ENCODE measurements around the gene GARS1. TPM values are rescaled to one million over a fixed set of nuclear protein-coding genes. Genes with fewer than 3 reads are reported as not detected.
"Not testable (repeated sequence)": the region's sequence is repeated elsewhere in the genome, so short reads cannot be mapped to it uniquely, and the experiment has no call there.

The GARS1 gene
- total RNA-seq, 4 donors from 2014 or later, result 33.5 to 71.2 (median 58.1) TPM

DNA sequence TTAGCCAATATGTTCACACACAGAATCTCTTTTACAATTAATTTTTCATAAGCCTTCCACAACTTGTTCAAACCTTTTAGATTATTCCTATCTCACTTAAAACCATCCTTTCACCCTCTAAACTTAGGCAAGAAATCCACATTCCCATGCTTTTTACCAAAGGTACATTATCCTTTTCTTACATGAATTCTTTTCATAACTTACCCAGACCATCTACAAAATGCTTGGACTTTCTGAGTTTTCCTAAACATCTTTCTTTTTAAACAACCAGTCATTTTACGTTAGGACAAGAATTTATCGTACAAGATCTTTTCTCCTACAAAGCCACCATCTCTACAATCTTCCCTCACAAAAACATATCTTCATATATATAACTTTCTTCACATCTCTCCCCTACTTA lies 18.8 kb upstream of the GARS1 start:
- TF ChIP-seq CTCF (IDR thresholded peaks at IDR 0.05) (no peak), POLR2A (IDR thresholded peaks at IDR 0.05) (no peak)
- Histone ChIP-seq H3K9me3 (no peaks in the 10 kb centered on the region), H3K36me3 (no peaks in the 10 kb centered on the region), H3K4me3 (no peak overlapping the region), H3K27ac (no peak overlapping the region), H3K27me3 (no peaks in the 10 kb centered on the region), H3K4me1 (no peaks in the 10 kb centered on the region)
- DNase-seq, result no peak
- intact Hi-C loops (cut with DNase I; ENCODE audit: low total_unique reads), result no loop called here

GRCh38 chr7:30583181-30583580 lies 11.5 kb upstream of the GARS1 start:
- no peak for TF ChIP-seq CTCF (IDR thresholded peaks at IDR 0.05)
- no peak for TF ChIP-seq POLR2A (IDR thresholded peaks at IDR 0.05)
- H3K4me3 ChIP-seq, result no peak overlapping the region
- H3K27ac ChIP-seq, result no peak overlapping the region
- no peaks in the 10 kb centered on the region for H3K27me3 ChIP-seq
- no peaks in the 10 kb centered on the region for H3K36me3 ChIP-seq
- intact Hi-C loops (cut with DNase I; ENCODE audit: low total_unique reads), result no loop called here
- no peak for DNase-seq
- no peaks in the 10 kb centered on the region for H3K4me1 ChIP-seq
- H3K9me3 ChIP-seq, result no peaks in the 10 kb centered on the region

- no peak overlapping the region for H3K4me3 ChIP-seq
- no peaks in the 10 kb centered on the region for H3K9me3 ChIP-seq
- no peaks in the 10 kb centered on the region for H3K4me1 ChIP-seq
- H3K36me3 ChIP-seq, result no peaks in the 10 kb centered on the region
- intact Hi-C loops (cut with DNase I; ENCODE audit: low total_unique reads), result no loop called here
- DNase-seq, result no peak
- H3K27ac ChIP-seq, result no peak overlapping the region
- no peak for TF ChIP-seq POLR2A (IDR thresholded peaks at IDR 0.05)
- no peak for TF ChIP-seq CTCF (IDR thresholded peaks at IDR 0.05)
- H3K27me3 ChIP-seq, result no peaks in the 10 kb centered on the region
Measured at GRCh38 chr7:30584415-30584814, 10.3 kb upstream of the GARS1 start.

- H3K27ac ChIP-seq, result no peak overlapping the region
- H3K36me3 ChIP-seq, result no peaks in the 10 kb centered on the region
- no peaks in the 10 kb centered on the region for H3K9me3 ChIP-seq
- H3K4me3 ChIP-seq, result no peak overlapping the region
- DNase-seq, result no peak
- intact Hi-C loops (cut with DNase I; ENCODE audit: low total_unique reads), result no loop called here
- TF ChIP-seq CTCF (IDR thresholded peaks at IDR 0.05) (no peak), POLR2A (IDR thresholded peaks at IDR 0.05) (no peak)
- no peaks in the 10 kb centered on the region for H3K27me3 ChIP-seq
- no peaks in the 10 kb centered on the region for H3K4me1 ChIP-seq
Measured at GRCh38 chr7:30584965-30585364, 9.7 kb upstream of the GARS1 start.

GRCh38 chr7:30585675-30586074 lies 9.0 kb upstream of the GARS1 start:
- intact Hi-C loops (cut with DNase I; ENCODE audit: low total_unique reads), result no loop called here
- no peak overlapping the region for H3K27ac ChIP-seq
- no peak overlapping the region for H3K4me3 ChIP-seq
- H3K36me3 ChIP-seq, result no peaks in the 10 kb centered on the region
- no peak for TF ChIP-seq POLR2A (IDR thresholded peaks at IDR 0.05)
- TF ChIP-seq CTCF (IDR thresholded peaks at IDR 0.05), result no peak
- no peaks in the 10 kb centered on the region for H3K9me3 ChIP-seq
- H3K4me1 ChIP-seq, result no peaks in the 10 kb centered on the region
- DNase-seq, result no peak
- H3K27me3 ChIP-seq, result no peaks in the 10 kb centered on the region

- H3K4me3 ChIP-seq; H3K36me3 ChIP-seq; H3K4me1 ChIP-seq; intact Hi-C loops (cut with DNase I; ENCODE audit: low total_unique reads); H3K27ac ChIP-seq; H3K27me3 ChIP-seq; H3K9me3 ChIP-seq; DNase-seq: not testable (repeated sequence)
Measured at GRCh38 chr7:30587547-30587946, 7.1 kb upstream of the GARS1 start.
